ENCODE measurements around the gene PCSK4. TPM values are rescaled to one million over a fixed set of nuclear protein-coding genes. Genes with fewer than 3 reads are reported as not detected.

The PCSK4 gene
- polyA plus RNA-seq, 1 experiment: 1.3 TPM

GRCh38 chr19:1447944-1448343, 42.2 kb downstream of the PCSK4 start:
- H3K36me3 ChIP-seq (ENCODE audit: control insufficient read depth, insufficient read depth, low read length): no peaks in the 10 kb centered on the region; the same call in 1 of the 2 replicates
- H3K27me3 ChIP-seq (ENCODE audit: control insufficient read depth, insufficient read depth, low read length): peaks cover 34% of the 10 kb centered on the region
- no peak for DNase-seq (ENCODE audit: low read depth)
- POLR2A ChIA-PET: no interaction called here
- no peak for TF ChIP-seq CTCF (IDR thresholded peaks at IDR 0.05; ENCODE audit: insufficient read depth, low read depth, low read length)
- CTCF ChIA-PET: interaction anchor here (1.5 kb wide), 1 partner anchor 34 kb away, joined by 4 read pairs; no protein-coding TSS in a partner anchor
- no peak overlapping the region for H3K4me3 ChIP-seq (ENCODE audit: low read depth, low read length)

GRCh38 chr19:1447504-1447903, 42.6 kb downstream of the PCSK4 start:
- no peak for TF ChIP-seq CTCF (IDR thresholded peaks at IDR 0.05; ENCODE audit: insufficient read depth, low read depth, low read length)
- no peak for DNase-seq (ENCODE audit: low read depth)
- CTCF ChIA-PET: interaction anchor here (1.2 to 2.2 kb wide), 3 partner anchors 8 to 168 kb away, joined by 3 to 9 read pairs (median 4); no protein-coding TSS in a partner anchor
- Histone ChIP-seq H3K27me3 (ENCODE audit: control insufficient read depth, insufficient read depth, low read length) (peaks cover 32% of the 10 kb centered on the region), H3K36me3 (ENCODE audit: control insufficient read depth, insufficient read depth, low read length) (peaks cover 2% of the 10 kb centered on the region; the same call in 1 of the 2 replicates), H3K4me3 (ENCODE audit: low read depth, low read length) (no peak overlapping the region)
- POLR2A ChIA-PET: no interaction called here

GRCh38 chr19:1446713-1447481, 43.3 kb downstream of the PCSK4 start:
- CTCF ChIA-PET: interaction anchor here (1.2 to 2.2 kb wide), 3 partner anchors 9 to 167 kb away, joined by 3 to 9 read pairs (median 4); no protein-coding TSS in a partner anchor

GRCh38 chr19:1445932-1446712, 44.0 kb downstream of the PCSK4 start:
- Histone ChIP-seq H3K4me3 (ENCODE audit: low read depth, low read length) (peak overlapping the region; percentile 46), H3K27me3 (ENCODE audit: control insufficient read depth, insufficient read depth, low read length) (peaks cover 21% of the 10 kb centered on the region), H3K36me3 (ENCODE audit: control insufficient read depth, insufficient read depth, low read length) (peaks cover 10% of the 10 kb centered on the region)
- CTCF ChIA-PET: interaction anchor here (0.8 to 3.7 kb wide), 15 partner anchors 8 to 166 kb away, joined by 3 to 21 read pairs (median 6); partner anchors contain the start of gene REEP6
- no peak for TF ChIP-seq CTCF (IDR thresholded peaks at IDR 0.05; ENCODE audit: insufficient read depth, low read depth, low read length)
- POLR2A ChIA-PET: interaction anchor here (0.6 kb wide), 1 partner anchor 130 kb away, joined by 5 read pairs; no protein-coding TSS in a partner anchor
- no peak for DNase-seq (ENCODE audit: low read depth)

More at GRCh38 chr19:1446713-1447481, 43.3 kb downstream of the PCSK4 start:
- DNase-seq (ENCODE audit: low read depth): no peak
- H3K27me3 ChIP-seq (ENCODE audit: control insufficient read depth, insufficient read depth, low read length): peaks cover 26% of the 10 kb centered on the region
- no peak overlapping the region for H3K4me3 ChIP-seq (ENCODE audit: low read depth, low read length)
- TF ChIP-seq CTCF (IDR thresholded peaks at IDR 0.05; ENCODE audit: insufficient read depth, low read depth, low read length): no peak
- H3K36me3 ChIP-seq (ENCODE audit: control insufficient read depth, insufficient read depth, low read length): peaks cover 8% of the 10 kb centered on the region
- POLR2A ChIA-PET: interaction anchor here (0.6 kb wide), 1 partner anchor 130 kb away, joined by 5 read pairs; no protein-coding TSS in a partner anchor

Data from BJ (cell line).